PC-9 (cell line): ENCODE data around the gene TCTN3.

Experiments
- CTCF ChIP-seq: fragments of 200-600 bp; sonication (generic); conservative IDR thresholded peaks from 2 replicates; pipeline ENCODE4 v1.6.1; 2017; ENCODE audit warnings: mixed run types, antibody characterized with exemption, mild to moderate bottlenecking, moderate library complexity
- EZH2 ChIP-seq: fragments of 200-600 bp; sonication (generic); IDR thresholded peaks from 2 replicates; pipeline ENCODE4 v1.8.0; 2017; ENCODE audit warnings: antibody characterized with exemption, low read depth

GRCh38 chr10:95657250-95657649 lies 36.5 kb downstream of the TCTN3 start:
- TF ChIP-seq EZH2 (no peak), CTCF (no peak)
